HepG2 (cell line): ENCODE measurements around the gene IRS1. TPM values are rescaled to one million over a fixed set of nuclear protein-coding genes. Genes with fewer than 3 reads are reported as not detected.

Experiments
- FOXA3 ChIP-seq: IDR thresholded peaks from 2 replicates; pipeline ENCODE4 v1.6.1; 2016; ENCODE audit warnings: missing genetic modification reagents, missing compliant biosample characterization
- GATAD1 ChIP-seq: IDR thresholded peaks from 2 replicates; pipeline ENCODE4 v1.6.1; 2016; ENCODE audit warnings: missing genetic modification reagents, missing compliant biosample characterization
- KAT7 ChIP-seq: IDR thresholded peaks from 2 replicates; pipeline ENCODE4 v1.6.1; 2018; ENCODE audit warnings: borderline replicate concordance, missing compliant biosample characterization
- RFX1 ChIP-seq: fragments of 450-650 bp; IDR thresholded peaks from 2 replicates; pipeline ENCODE4 v1.6.1; 2017
- RFXANK ChIP-seq: IDR thresholded peaks from 2 replicates; pipeline ENCODE4 v1.6.1; 2016
- TAF1 ChIP-seq: sonication (generic); formaldehyde crosslinking; IDR thresholded peaks from 2 replicates; pipeline ENCODE4 v1.4.0; 2020; ENCODE audit warnings: missing genetic modification reagents
- ZMYM2 ChIP-seq: sonication (generic); formaldehyde crosslinking; IDR thresholded peaks from 2 replicates; pipeline ENCODE4 v1.8.0; 2022; ENCODE audit warnings: mild to moderate bottlenecking, missing genetic modification reagents
- ZNF572 ChIP-seq: sonication (generic); formaldehyde crosslinking; IDR thresholded peaks from 2 replicates; pipeline ENCODE4 v1.5.1; 2020; ENCODE audit warnings: mild to moderate bottlenecking, missing genetic modification reagents
- ZNF577 ChIP-seq: sonication (generic); formaldehyde crosslinking; IDR thresholded peaks from 2 replicates; pipeline ENCODE4 v1.4.0; 2020; ENCODE audit warnings: mild to moderate bottlenecking, low read depth, missing genetic modification reagents, borderline replicate concordance
- ZNF605 ChIP-seq: sonication (generic); formaldehyde crosslinking; IDR thresholded peaks from 2 replicates; pipeline ENCODE4 v1.8.0; 2022; ENCODE audit warnings: mild to moderate bottlenecking, missing genetic modification reagents
- ZNF644 ChIP-seq: IDR thresholded peaks from 2 replicates; pipeline ENCODE4 v1.6.1; 2016; ENCODE audit warnings: low read depth
- ZNF7 ChIP-seq: IDR thresholded peaks from 2 replicates; pipeline ENCODE4 v1.6.1; 2016; ENCODE audit warnings: missing biosample characterization, missing genetic modification reagents
- ZNF720 ChIP-seq: sonication (generic); formaldehyde crosslinking; IDR thresholded peaks from 2 replicates; pipeline ENCODE4 v1.4.0; 2020; ENCODE audit warnings: missing genetic modification reagents
- ZNF746 ChIP-seq: sonication (generic); formaldehyde crosslinking; IDR thresholded peaks from 2 replicates; pipeline ENCODE4 v1.8.0; 2022; ENCODE audit warnings: mild to moderate bottlenecking, missing genetic modification reagents
- ZNF75D ChIP-seq: sonication (generic); formaldehyde crosslinking; IDR thresholded peaks from 2 replicates; pipeline ENCODE4 v1.8.1; 2023; ENCODE audit warnings: missing genetic modification reagents, mild to moderate bottlenecking, borderline replicate concordance
- ZNF782 ChIP-seq: sonication (generic); formaldehyde crosslinking; IDR thresholded peaks from 2 replicates; pipeline ENCODE4 v1.4.0; 2020; ENCODE audit warnings: missing genetic modification reagents, mild to moderate bottlenecking, borderline replicate concordance
- polyA plus RNA-seq, 8 experiments: library from polyadenylated mRNA; depleted of rRNA in 3 of 8; stranded (reverse) in 7 of 8; unstranded in 1 of 8; fragments of >200 nt; fragmentation: Illumina TruSeq in 4 of 8; extraction: Trizol in 4 of 8; gene quantifications; 2 replicates each; pipeline versions ENCODE4 v1.2.1 to v1.2.3, GENCODE V29; 2011 to 2016; ENCODE audit warnings: low read depth in 4 of 8, missing spikeins in 1 of 8, mixed read lengths in 1 of 8; ENCODE audit not compliant: insufficient read depth in 1 of 8
- total RNA-seq, 5 experiments: library from RNA; depleted of rRNA; stranded (reverse); fragments of >200 nt; fragmentation: Illumina TruSeq; extraction: Trizol; gene quantifications; 2 replicates each; pipeline ENCODE4 v1.2.3, GENCODE V29; 2016; ENCODE audit warnings: low read depth in 1 of 5
- TF ChIP-seq, protein P1 (sequence below): sonication (generic); formaldehyde crosslinking; IDR thresholded peaks from 2 replicates; pipeline ENCODE4 v1.4.0; 2020; ENCODE audit warnings: mild to moderate bottlenecking, missing genetic modification reagents
- TF ChIP-seq, protein P2 (sequence below): IDR thresholded peaks from 2 replicates; pipeline ENCODE4 v1.6.1; 2016; ENCODE audit warnings: missing compliant biosample characterization, missing genetic modification reagents, borderline replicate concordance
- TF ChIP-seq, protein P3 (sequence below): sonication (generic); formaldehyde crosslinking; IDR thresholded peaks from 2 replicates; pipeline ENCODE4 v1.4.0; 2020; ENCODE audit warnings: mild to moderate bottlenecking, low read depth, missing genetic modification reagents
- TF ChIP-seq, protein P4 (sequence below): IDR thresholded peaks from 2 replicates; pipeline ENCODE4 v1.6.1; 2016; ENCODE audit warnings: missing biosample characterization, missing genetic modification reagents, low read depth
- TF ChIP-seq, protein P5 (sequence below): IDR thresholded peaks from 2 replicates; pipeline ENCODE4 v1.6.1; 2018; ENCODE audit warnings: missing genetic modification reagents

The IRS1 gene
- total and polyA plus RNA-seq, 2 of the 13 experiments (the other 11 are each of a cell fraction or from before 2014, with no cell fraction given), result 8.7 to 9.0 TPM

DNA sequence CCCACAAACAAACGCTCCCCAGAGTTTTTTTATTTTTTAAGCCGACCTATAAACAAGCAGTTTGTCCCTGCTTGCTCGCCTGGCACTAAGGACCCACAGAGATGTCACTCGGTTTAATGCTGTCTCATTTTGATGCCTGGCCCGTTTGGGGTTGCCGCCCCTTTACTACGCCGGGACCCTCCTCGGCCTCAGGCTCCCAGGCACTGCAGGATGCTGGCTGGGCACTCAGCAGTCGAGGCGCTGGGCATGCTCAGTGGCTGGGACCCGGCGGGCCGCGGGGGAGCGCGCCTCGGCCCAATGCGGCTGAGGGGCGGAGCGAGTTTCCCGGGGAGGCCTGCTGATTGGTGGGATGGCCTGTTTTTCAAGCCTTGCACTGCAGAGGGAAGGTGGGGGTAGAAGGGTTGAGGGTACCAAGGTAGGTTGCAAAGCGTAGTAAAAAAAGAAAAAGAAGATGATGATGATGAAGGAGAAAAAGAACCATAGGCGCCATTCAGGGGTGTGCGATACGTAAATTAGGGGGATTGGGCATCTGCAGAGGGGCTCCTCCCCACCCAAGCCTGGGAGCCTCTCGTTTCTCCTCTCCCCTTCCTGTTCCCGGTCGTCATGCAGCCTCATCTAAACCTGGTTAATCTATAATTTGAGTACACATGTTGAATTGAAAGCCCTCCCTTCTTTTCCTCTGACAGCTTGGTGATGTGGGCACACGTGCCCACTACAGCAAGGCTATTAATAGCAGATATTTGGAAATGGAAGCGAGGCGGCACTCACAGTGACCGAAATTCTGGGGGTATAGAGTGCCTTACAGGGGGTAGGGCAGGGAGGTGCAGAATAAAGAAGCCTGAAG is 1.5 kb upstream of the IRS1 start (continued):
- TF ChIP-seq, protein P1, sequence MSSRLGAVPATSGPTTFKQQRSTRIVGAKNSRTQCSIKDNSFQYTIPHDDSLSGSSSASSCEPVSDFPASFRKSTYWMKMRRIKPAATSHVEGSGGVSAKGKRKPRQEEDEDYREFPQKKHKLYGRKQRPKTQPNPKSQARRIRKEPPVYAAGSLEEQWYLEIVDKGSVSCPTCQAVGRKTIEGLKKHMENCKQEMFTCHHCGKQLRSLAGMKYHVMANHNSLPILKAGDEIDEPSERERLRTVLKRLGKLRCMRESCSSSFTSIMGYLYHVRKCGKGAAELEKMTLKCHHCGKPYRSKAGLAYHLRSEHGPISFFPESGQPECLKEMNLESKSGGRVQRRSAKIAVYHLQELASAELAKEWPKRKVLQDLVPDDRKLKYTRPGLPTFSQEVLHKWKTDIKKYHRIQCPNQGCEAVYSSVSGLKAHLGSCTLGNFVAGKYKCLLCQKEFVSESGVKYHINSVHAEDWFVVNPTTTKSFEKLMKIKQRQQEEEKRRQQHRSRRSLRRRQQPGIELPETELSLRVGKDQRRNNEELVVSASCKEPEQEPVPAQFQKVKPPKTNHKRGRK, result peak; percentile 35; the same call in 1 of the 2 replicates
- TF ChIP-seq ZNF782 (CRISPR knock-in tag), result no peak
- TF ChIP-seq ZMYM2 (CRISPR knock-in tag), result no peak
- peak; percentile 0; the same call in 1 of the 2 replicates for TF ChIP-seq GATAD1 (CRISPR knock-in tag)
- TF ChIP-seq ZNF605 (CRISPR knock-in tag), result peak; percentile 71; the same call in 1 of the 2 replicates
- no peak for TF ChIP-seq ZNF720 (CRISPR knock-in tag)
- TF ChIP-seq TAF1, result peak; percentile 42; the same call in 1 of the 2 replicates
- TF ChIP-seq ZNF644 (CRISPR knock-in tag), result no peak
- TF ChIP-seq FOXA3 (CRISPR knock-in tag), result peak; percentile 54; the same call in 1 of the 2 replicates
- no peak for TF ChIP-seq ZNF7 (CRISPR knock-in tag)
- no peak for TF ChIP-seq RFX1
- TF ChIP-seq, protein P2, sequence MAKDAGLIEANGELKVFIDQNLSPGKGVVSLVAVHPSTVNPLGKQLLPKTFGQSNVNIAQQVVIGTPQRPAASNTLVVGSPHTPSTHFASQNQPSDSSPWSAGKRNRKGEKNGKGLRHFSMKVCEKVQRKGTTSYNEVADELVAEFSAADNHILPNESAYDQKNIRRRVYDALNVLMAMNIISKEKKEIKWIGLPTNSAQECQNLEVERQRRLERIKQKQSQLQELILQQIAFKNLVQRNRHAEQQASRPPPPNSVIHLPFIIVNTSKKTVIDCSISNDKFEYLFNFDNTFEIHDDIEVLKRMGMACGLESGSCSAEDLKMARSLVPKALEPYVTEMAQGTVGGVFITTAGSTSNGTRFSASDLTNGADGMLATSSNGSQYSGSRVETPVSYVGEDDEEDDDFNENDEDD (CRISPR knock-in tag), result peak; percentile 71; the same call in 1 of the 2 replicates
- no peak for TF ChIP-seq ZNF577 (CRISPR knock-in tag)
- no peak for TF ChIP-seq ZNF75D (CRISPR knock-in tag)
- TF ChIP-seq, protein P3, sequence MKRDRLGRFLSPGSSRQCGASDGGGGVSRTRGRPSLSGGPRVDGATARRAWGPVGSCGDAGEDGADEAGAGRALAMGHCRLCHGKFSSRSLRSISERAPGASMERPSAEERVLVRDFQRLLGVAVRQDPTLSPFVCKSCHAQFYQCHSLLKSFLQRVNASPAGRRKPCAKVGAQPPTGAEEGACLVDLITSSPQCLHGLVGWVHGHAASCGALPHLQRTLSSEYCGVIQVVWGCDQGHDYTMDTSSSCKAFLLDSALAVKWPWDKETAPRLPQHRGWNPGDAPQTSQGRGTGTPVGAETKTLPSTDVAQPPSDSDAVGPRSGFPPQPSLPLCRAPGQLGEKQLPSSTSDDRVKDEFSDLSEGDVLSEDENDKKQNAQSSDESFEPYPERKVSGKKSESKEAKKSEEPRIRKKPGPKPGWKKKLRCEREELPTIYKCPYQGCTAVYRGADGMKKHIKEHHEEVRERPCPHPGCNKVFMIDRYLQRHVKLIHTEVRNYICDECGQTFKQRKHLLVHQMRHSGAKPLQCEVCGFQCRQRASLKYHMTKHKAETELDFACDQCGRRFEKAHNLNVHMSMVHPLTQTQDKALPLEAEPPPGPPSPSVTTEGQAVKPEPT, result no peak
- TF ChIP-seq, protein P4, sequence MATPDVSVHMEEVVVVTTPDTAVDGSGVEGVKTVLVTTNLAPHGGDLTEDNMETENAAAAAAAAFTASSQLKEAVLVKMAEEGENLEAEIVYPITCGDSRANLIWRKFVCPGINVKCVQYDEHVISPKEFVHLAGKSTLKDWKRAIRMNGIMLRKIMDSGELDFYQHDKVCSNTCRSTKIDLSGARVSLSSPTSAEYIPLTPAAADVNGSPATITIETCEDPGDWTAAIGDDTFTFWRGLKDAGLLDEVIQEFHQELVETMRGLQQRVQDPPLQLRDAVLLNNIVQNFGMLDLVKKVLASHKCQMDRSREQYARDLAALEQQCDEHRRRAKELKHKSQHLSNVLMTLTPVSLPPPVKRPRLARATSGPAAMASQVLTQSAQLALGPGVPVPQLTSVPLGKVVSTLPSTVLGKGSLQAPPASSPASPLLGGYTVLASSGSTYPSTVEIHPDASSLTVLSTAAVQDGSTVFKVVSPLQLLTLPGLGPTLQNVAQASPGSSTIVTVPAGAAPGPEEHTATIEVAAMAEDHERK, result no peak
- TF ChIP-seq, protein P5, sequence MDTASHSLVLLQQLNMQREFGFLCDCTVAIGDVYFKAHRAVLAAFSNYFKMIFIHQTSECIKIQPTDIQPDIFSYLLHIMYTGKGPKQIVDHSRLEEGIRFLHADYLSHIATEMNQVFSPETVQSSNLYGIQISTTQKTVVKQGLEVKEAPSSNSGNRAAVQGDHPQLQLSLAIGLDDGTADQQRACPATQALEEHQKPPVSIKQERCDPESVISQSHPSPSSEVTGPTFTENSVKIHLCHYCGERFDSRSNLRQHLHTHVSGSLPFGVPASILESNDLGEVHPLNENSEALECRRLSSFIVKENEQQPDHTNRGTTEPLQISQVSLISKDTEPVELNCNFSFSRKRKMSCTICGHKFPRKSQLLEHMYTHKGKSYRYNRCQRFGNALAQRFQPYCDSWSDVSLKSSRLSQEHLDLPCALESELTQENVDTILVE (CRISPR knock-in tag), result 0 out of 2 replicates have a peak, but pooled peaks have one; percentile 28
- peak; percentile 35; the same call in 1 of the 2 replicates for TF ChIP-seq KAT7 (CRISPR knock-in tag)
- 0 out of 2 replicates have a peak, but pooled peaks have one; percentile 3 for TF ChIP-seq RFXANK (CRISPR knock-in tag)
- peak; percentile 87; the same call in 1 of the 2 replicates for TF ChIP-seq ZNF572 (CRISPR knock-in tag)
- peak; percentile 46; the same call in 1 of the 2 replicates for TF ChIP-seq ZNF746 (CRISPR knock-in tag)
